CD4-positive, alpha-beta T cell treated with Interleukin-1 beta for 1 hour (primary cell): ENCODE data around the gene TAS2R60.
"Not testable (repeated sequence)": the region's sequence is repeated elsewhere in the genome, so short reads cannot be mapped to it uniquely, and the experiment has no call there.

ENCODE experiments used
- DNase-seq, 2 donors: peaks; one replicate each; pipeline ENCODE4 v3.0.0-alpha.2; 2020 to 2022

TAS2R60 gene

GRCh38 chr7:143444063-143444782, 970 bp downstream of the TAS2R60 start:
- no peak for DNase-seq

- no peak for DNase-seq
Observed at GRCh38 chr7:143444785-143445184, 1.5 kb downstream of the TAS2R60 start.

- DNase-seq: no peak
Observed at GRCh38 chr7:143447466-143447865, 4.2 kb downstream of the TAS2R60 start.

- DNase-seq: no peak
Observed at GRCh38 chr7:143448429-143448828, 5.2 kb downstream of the TAS2R60 start.

- DNase-seq: no peak
Observed at GRCh38 chr7:143449793-143450192, 6.5 kb downstream of the TAS2R60 start.

- no peak for DNase-seq
Observed at GRCh38 chr7:143451122-143451521, 7.9 kb downstream of the TAS2R60 start.

GRCh38 chr7:143451746-143452145, 8.5 kb downstream of the TAS2R60 start:
- no peak for DNase-seq

GRCh38 chr7:143452495-143452894, 9.2 kb downstream of the TAS2R60 start:
- DNase-seq: no peak

GRCh38 chr7:143454091-143454680, 10.9 kb downstream of the TAS2R60 start:
- DNase-seq: no peak

GRCh38 chr7:143455491-143455890, 12.2 kb downstream of the TAS2R60 start:
- no peak for DNase-seq

GRCh38 chr7:143455942-143456341, 12.7 kb downstream of the TAS2R60 start:
- DNase-seq: no peak

- no peak for DNase-seq
Observed at GRCh38 chr7:143456992-143457793, 13.9 kb downstream of the TAS2R60 start.

- no peak for DNase-seq
Observed at GRCh38 chr7:143458263-143458662, 15.0 kb downstream of the TAS2R60 start.

GRCh38 chr7:143458681-143459080, 15.4 kb downstream of the TAS2R60 start:
- no peak for DNase-seq

GRCh38 chr7:143459359-143459758, 16.1 kb downstream of the TAS2R60 start:
- no peak for DNase-seq

GRCh38 chr7:143460271-143460979, 17.2 kb downstream of the TAS2R60 start:
- no peak for DNase-seq

- DNase-seq: no peak
Observed at GRCh38 chr7:143462045-143462444, 18.8 kb downstream of the TAS2R60 start.

- no peak for DNase-seq
Observed at GRCh38 chr7:143463556-143463955, 20.3 kb downstream of the TAS2R60 start.

- DNase-seq: no peak
Observed at GRCh38 chr7:143463957-143464356, 20.7 kb downstream of the TAS2R60 start.

GRCh38 chr7:143467724-143468123, 24.5 kb downstream of the TAS2R60 start:
- no peak for DNase-seq

- not testable (repeated sequence) for DNase-seq
Observed at GRCh38 chr7:143472071-143472689, 28.9 kb downstream of the TAS2R60 start.

- DNase-seq: no peak
Observed at GRCh38 chr7:143477501-143478150, 34.4 kb downstream of the TAS2R60 start, which contains the start of gene TAS2R41. Gene TAS2R41 (plus strand): TSS chr7:143477873. CDS start chr7:143477873, 0 bp downstream.
